IMR-90 (cell line): ENCODE data around the gene P2RY2. TPM values are rescaled to one million over a fixed set of nuclear protein-coding genes. Genes with fewer than 3 reads are reported as not detected.
"Not testable (repeated sequence)": the region's sequence is repeated elsewhere in the genome, so short reads cannot be mapped to it uniquely, and the experiment has no call there.

Source experiments
- ATAC-seq: fragments of 200-7000 bp; cut with Tn5 transposase; 2 replicates; pipeline ENCODE4 v1.9.1; 2020; ENCODE audit warnings: low read depth, mild to moderate bottlenecking, moderate library complexity
- BruUV-seq: library from RNA; stranded (reverse); fragments of 400-500 nt; replicated peaks from 2 replicates; lab custom pipeline; 2021; lab: Mats Ljungman, UMichigan
- CTCF ChIA-PET: fragments of 300-600 bp; formaldehyde crosslinking; extraction: SDS; loops from one replicate; lab custom pipeline; 2021; ENCODE audit warnings: antibody characterized with exemption; lab: Yijun Ruan, JAX
- POLR2A ChIA-PET: fragments of 300-600 bp; sonication (Branson Sonifier 250); formaldehyde crosslinking; loops from one replicate; lab custom pipeline; 2022; ENCODE audit warnings: antibody characterized with exemption; ENCODE audit not compliant: unreplicated experiment; lab: Charles Lee
- DNase-seq: peaks from one replicate; pipeline ENCODE4 v3.0.0; 2013
- H2AFZ ChIP-seq: replicated peaks from 2 replicates; pipeline ENCODE3; 2013; ENCODE audit warnings: low read length, mild to moderate bottlenecking; ENCODE audit not compliant: poor library complexity
- H2AK5ac ChIP-seq: 2 replicates; pipeline ENCODE4 v1.6.1; 2013; ENCODE audit warnings: low read depth, low read length, inconsistent platforms
- H2AK9ac ChIP-seq: replicated peaks from 2 replicates; pipeline ENCODE3; 2013; ENCODE audit warnings: mild to moderate bottlenecking, low read depth, low read length, moderate library complexity; ENCODE audit not compliant: poor library complexity
- H2BK120ac ChIP-seq: 2 replicates; pipeline ENCODE4 v1.6.1; 2013; ENCODE audit warnings: low read depth, low read length, inconsistent platforms
- H2BK15ac ChIP-seq: 3 replicates; pipeline ENCODE4 v1.6.1; 2013; ENCODE audit warnings: low read depth, low read length, inconsistent platforms
- H2BK20ac ChIP-seq: 2 replicates; pipeline ENCODE4 v1.6.1; 2013; ENCODE audit warnings: low read depth, mild to moderate bottlenecking, inconsistent platforms, low read length, moderate library complexity
- H2BK5ac ChIP-seq: 2 replicates; pipeline ENCODE4 v1.6.1; 2013; ENCODE audit warnings: mild to moderate bottlenecking, low read depth, low read length, inconsistent platforms; ENCODE audit not compliant: poor library complexity, severe bottlenecking
- H3K14ac ChIP-seq: replicated peaks from 2 replicates; pipeline ENCODE4 v1.6.1; 2013; ENCODE audit warnings: low read depth, low read length, inconsistent platforms
- H3K18ac ChIP-seq: 2 replicates; pipeline ENCODE4 v1.6.1; 2013; ENCODE audit warnings: low read depth, low read length, control low read depth
- H3K23ac ChIP-seq: 2 replicates; pipeline ENCODE4 v1.6.1; 2013; ENCODE audit warnings: low read depth, low read length, inconsistent platforms
- H3K27ac ChIP-seq: 2 replicates; pipeline ENCODE4 v1.5.1; 2013; ENCODE audit warnings: mild to moderate bottlenecking, control low read depth, low read length; ENCODE audit not compliant: insufficient read depth
- H3K27me3 ChIP-seq: 2 replicates; pipeline ENCODE4 v1.6.1; 2013; ENCODE audit warnings: low read length; ENCODE audit not compliant: control insufficient read depth, insufficient read depth
- H3K36me3 ChIP-seq: 2 replicates; pipeline ENCODE4 v1.6.1; 2013; ENCODE audit warnings: low read length, mixed read lengths; ENCODE audit not compliant: control insufficient read depth, insufficient read depth
- H3K4ac ChIP-seq: 2 replicates; pipeline ENCODE4 v1.6.1; 2013; ENCODE audit warnings: low read depth, low read length, inconsistent platforms
- H3K4me1 ChIP-seq: 2 replicates; pipeline ENCODE4 v1.6.1; 2013; ENCODE audit warnings: low read length, mixed read lengths; ENCODE audit not compliant: control insufficient read depth, insufficient read depth
- H3K4me2 ChIP-seq: 2 replicates; pipeline ENCODE4 v1.6.1; 2013; ENCODE audit warnings: low read depth, mild to moderate bottlenecking, control low read depth, low read length, moderate library complexity
- H3K4me3 ChIP-seq: 2 replicates; pipeline ENCODE4 v1.5.1; 2013; ENCODE audit warnings: low read depth, mild to moderate bottlenecking, control low read depth, low read length, moderate library complexity; ENCODE audit not compliant: insufficient read depth
- H3K56ac ChIP-seq: 2 replicates; pipeline ENCODE4 v1.6.1; 2013; ENCODE audit warnings: low read length, inconsistent platforms; ENCODE audit not compliant: insufficient read depth; ENCODE audit errors: extremely low read depth
- H3K79me1 ChIP-seq, 2 experiments: 2 replicates each; pipeline ENCODE4 v1.6.1; 2013; ENCODE audit warnings: low read length in 2 of 2, inconsistent platforms in 1 of 2, low read depth in 1 of 2
- H3K9ac ChIP-seq: 2 replicates; pipeline ENCODE4 v1.6.1; 2013; ENCODE audit warnings: low read depth, low read length, control low read depth
- H3K9me1 ChIP-seq: 2 replicates; pipeline ENCODE4 v1.6.1; 2013; ENCODE audit warnings: low read length, inconsistent platforms; ENCODE audit not compliant: insufficient read depth
- H3K9me3 ChIP-seq: 2 replicates; pipeline ENCODE4 v1.6.1; 2013; ENCODE audit warnings: low read length; ENCODE audit not compliant: control insufficient read depth, insufficient read depth
- H4K20me1 ChIP-seq: 2 replicates; pipeline ENCODE4 v1.6.1; 2013; ENCODE audit warnings: low read length, inconsistent platforms; ENCODE audit not compliant: insufficient read depth
- H4K5ac ChIP-seq: 2 replicates; pipeline ENCODE4 v1.6.1; 2013; ENCODE audit warnings: mild to moderate bottlenecking, low read depth, low read length, control low read depth
- H4K8ac ChIP-seq, 2 experiments: 2 replicates each; pipeline ENCODE4 v1.6.1; 2013; ENCODE audit warnings: low read depth in 2 of 2, low read length in 2 of 2, control low read depth in 1 of 2, inconsistent platforms in 1 of 2
- H4K91ac ChIP-seq: 2 replicates; pipeline ENCODE4 v1.6.1; 2013; ENCODE audit warnings: low read depth, low read length, inconsistent platforms; ENCODE audit not compliant: insufficient read depth
- WGBS, 2 experiments: methylation state at CpG; one replicate each; pipeline versions ENCODE4 v1.1.5 to v1.1.7; 2013; ENCODE audit warnings: missing lambda C conversion rate in 2 of 2; ENCODE audit not compliant: insufficient read length in 1 of 2; ENCODE audit errors: extremely low coverage in 2 of 2; 5-methylcytosine and 5-hydroxymethylcytosine counted together
- dilution Hi-C: fragments of 300-500 bp; cut with HindIII; formaldehyde crosslinking; loops from one replicate; pipeline ENCODE4 v1.14.3; 2018; ENCODE audit warnings: low sequenced_read_pairs; ENCODE audit not compliant: unreplicated experiment
- in situ Hi-C: fragments of 300-500 bp; cut with MboI; formaldehyde crosslinking; loops from 3 replicates; pipeline ENCODE4 v1.14.3; 2019; ENCODE audit warnings: low sequenced_read_pairs, inconsistent platforms, mixed read lengths
- intact Hi-C: fragments of 100-400 bp; cut with micrococcal nuclease; formaldehyde crosslinking; loops from 2 replicates; pipeline ENCODE4 v1.10.0; 2022
- polyA plus RNA-seq, 3 experiments: library from polyadenylated mRNA; depleted of rRNA; stranded (reverse); fragments of >200 nt; gene quantifications; 2 replicates each; pipeline ENCODE4 v1.2.3, GENCODE V29; 2012; ENCODE audit warnings: low replicate concordance in 1 of 3
- total RNA-seq: library from RNA; depleted of rRNA; stranded (reverse); fragments of >200 nt; gene quantifications from 2 replicates; pipeline ENCODE4 v1.2.3, GENCODE V29; 2012

P2RY2 gene
- total and polyA plus RNA-seq, 2 of the 4 experiments (the other 2 are of a cell fraction): not detected

- H2AFZ ChIP-seq, H3K4me3 ChIP-seq, H3K4me1 ChIP-seq, H3K56ac ChIP-seq, H2BK20ac ChIP-seq, H3K18ac ChIP-seq, dilution Hi-C loops, H4K5ac ChIP-seq, DNase-seq, H4K91ac ChIP-seq, H3K27ac ChIP-seq, intact Hi-C loops, H2BK120ac ChIP-seq, H3K36me3 ChIP-seq, CTCF ChIA-PET, BruUV-seq, H2AK9ac ChIP-seq, H2BK15ac ChIP-seq, H3K4ac ChIP-seq, H2BK5ac ChIP-seq, H3K9ac ChIP-seq, ATAC-seq, H3K4me2 ChIP-seq, POLR2A ChIA-PET, H3K23ac ChIP-seq, H4K20me1 ChIP-seq, H3K9me1 ChIP-seq, H2AK5ac ChIP-seq, H3K79me1 ChIP-seq, in situ Hi-C loops, H4K8ac ChIP-seq, H3K9me3 ChIP-seq, H3K14ac ChIP-seq: not testable (repeated sequence)
- H3K27me3 ChIP-seq: peaks cover 14% of the 10 kb centered on the region; the same call in 1 of the 2 replicates
- WGBS, 2 experiments: 78% methylated on average over 5 of the region's 7 CpGs; no CpG with 5 or more reads in 1 of the 2 experiments
Observed at GRCh38 chr11:73197787-73198186, 20.3 kb upstream of the P2RY2 start.
